ENCODE results near the gene BPGM.

Gene BPGM

DNA sequence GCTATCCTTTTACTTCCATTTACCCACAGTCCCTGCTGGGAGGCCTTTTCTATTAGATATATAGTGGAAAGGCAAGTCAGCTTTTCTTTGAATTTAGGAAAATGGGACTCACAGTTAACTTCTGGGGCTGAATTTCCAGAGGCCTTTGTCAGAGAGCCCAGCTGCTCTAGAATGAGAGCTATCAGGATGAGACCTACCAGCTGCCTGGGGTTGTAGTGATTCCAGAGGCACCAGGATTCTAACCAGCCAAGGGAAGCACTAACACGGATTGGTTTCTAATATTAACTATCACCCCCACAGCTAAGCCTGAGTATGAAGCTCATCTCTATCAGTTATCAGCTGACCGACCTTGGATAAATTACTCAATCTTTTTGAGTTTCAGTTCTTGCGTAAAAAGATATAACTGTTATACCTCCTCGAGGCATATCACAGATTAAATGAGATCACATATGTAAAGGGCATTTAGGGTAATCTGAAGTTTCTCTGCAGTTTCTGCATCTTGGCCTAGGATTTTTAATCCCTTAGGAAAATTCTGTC is 76.2 kb downstream of the BPGM start:
- H3K4me3 ChIP-seq (replicated peaks; ENCODE audit: low read depth, low read length) = no peak overlapping the region
- DNase-seq (ENCODE audit: extremely low read depth, low read depth) = no peak
- TF ChIP-seq, protein P1, sequence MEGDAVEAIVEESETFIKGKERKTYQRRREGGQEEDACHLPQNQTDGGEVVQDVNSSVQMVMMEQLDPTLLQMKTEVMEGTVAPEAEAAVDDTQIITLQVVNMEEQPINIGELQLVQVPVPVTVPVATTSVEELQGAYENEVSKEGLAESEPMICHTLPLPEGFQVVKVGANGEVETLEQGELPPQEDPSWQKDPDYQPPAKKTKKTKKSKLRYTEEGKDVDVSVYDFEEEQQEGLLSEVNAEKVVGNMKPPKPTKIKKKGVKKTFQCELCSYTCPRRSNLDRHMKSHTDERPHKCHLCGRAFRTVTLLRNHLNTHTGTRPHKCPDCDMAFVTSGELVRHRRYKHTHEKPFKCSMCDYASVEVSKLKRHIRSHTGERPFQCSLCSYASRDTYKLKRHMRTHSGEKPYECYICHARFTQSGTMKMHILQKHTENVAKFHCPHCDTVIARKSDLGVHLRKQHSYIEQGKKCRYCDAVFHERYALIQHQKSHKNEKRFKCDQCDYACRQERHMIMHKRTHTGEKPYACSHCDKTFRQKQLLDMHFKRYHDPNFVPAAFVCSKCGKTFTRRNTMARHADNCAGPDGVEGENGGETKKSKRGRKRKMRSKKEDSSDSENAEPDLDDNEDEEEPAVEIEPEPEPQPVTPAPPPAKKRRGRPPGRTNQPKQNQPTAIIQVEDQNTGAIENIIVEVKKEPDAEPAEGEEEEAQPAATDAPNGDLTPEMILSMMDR (IDR thresholded peaks at IDR 0.05; ENCODE audit: low read depth, low read length, missing control alignments) = no peak

DNA sequence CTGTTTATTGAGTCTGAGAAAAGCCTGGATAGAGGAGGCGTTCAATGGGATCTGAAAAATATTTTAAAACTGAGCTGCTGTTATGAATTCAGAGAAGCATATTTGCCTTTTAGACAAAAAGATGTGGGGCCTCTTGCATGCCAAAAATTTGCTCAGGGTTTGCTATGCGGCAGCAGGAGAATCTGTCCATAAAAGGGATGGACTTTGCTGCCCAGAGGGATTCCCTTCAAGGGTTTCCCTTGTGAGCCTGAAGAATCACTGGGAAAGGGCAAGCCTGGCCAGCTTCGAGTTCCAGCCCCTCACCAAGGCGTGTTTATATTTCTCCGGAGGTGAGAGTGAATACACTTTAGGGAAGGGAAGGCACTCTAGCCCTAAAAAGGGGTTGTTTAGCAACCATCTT is 77.2 kb downstream of the BPGM start:
- TF ChIP-seq, protein P1 (IDR thresholded peaks at IDR 0.05; ENCODE audit: low read depth, low read length, missing control alignments) = no peak
- no peak overlapping the region for H3K4me3 ChIP-seq (replicated peaks; ENCODE audit: low read depth, low read length)
- no peak for DNase-seq (ENCODE audit: extremely low read depth, low read depth)

DNA sequence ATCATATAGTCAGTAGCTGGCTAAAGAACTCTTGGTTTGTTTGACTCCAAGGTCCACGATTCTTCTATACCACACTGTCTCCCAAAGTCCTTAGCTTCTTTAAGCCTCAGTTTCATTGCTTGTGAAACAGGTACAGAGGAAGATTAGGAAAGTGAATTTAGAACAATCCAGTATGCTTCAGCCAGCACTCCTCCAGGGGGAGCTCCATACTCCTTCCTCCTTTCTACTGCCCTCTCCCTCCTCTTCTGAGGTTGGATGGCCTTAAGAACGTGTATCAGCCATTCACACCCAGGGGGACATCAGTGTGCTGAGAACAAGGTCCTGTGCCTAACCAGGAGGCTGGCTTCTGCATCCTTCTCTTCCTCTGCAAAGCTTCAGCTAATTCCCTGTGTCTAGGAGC is 78.0 kb downstream of the BPGM start:
- TF ChIP-seq, protein P1 (IDR thresholded peaks at IDR 0.05; ENCODE audit: low read depth, low read length, missing control alignments) = peak; percentile 73
- DNase-seq (ENCODE audit: extremely low read depth, low read depth) = no peak
- H3K4me3 ChIP-seq (replicated peaks; ENCODE audit: low read depth, low read length) = no peak overlapping the region

DNA sequence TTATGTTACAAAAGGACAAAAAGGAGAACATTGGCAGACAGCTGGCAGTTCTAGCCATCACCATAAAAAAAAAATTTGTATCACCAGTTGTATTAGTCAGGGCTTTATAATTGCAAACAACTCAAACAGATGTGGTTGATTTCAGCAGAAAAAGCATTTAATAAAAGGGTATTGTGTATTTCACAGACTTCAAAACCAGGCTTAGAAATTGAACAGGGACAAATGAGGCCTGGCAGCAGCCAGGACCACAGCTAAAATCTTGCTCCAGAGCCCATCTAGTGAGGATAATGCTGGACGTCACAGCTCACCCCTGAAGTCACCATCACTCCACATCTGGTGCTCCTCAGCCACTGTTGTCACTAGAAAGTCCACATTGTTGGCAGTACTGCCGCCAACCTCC is 79.9 kb downstream of the BPGM start:
- H3K4me3 ChIP-seq (replicated peaks; ENCODE audit: low read depth, low read length) = no peak overlapping the region
- TF ChIP-seq, protein P1 (IDR thresholded peaks at IDR 0.05; ENCODE audit: low read depth, low read length, missing control alignments) = no peak
- no peak for DNase-seq (ENCODE audit: extremely low read depth, low read depth)

DNA sequence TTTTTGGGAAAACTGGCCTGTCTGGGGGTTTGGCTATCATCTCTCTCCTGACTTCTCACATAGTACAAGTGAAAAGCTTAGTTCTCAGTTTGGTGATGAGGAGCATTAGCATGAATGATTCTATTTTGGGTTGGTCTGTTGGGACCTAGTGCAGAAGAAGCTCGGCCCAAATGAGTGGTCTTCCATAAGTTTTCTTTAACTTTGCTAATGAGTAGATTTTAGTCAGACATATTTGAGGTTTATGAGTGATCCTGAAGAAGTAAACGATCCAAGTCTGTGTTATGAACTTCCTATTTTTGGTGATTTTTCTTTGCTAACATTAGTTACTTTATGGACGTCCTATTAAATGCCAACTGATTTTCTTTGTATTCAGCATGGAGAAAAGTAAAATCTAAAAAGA is 81.1 kb downstream of the BPGM start:
- no peak overlapping the region for H3K4me3 ChIP-seq (replicated peaks; ENCODE audit: low read depth, low read length)
- DNase-seq (ENCODE audit: extremely low read depth, low read depth) = no peak
- TF ChIP-seq, protein P1 (IDR thresholded peaks at IDR 0.05; ENCODE audit: low read depth, low read length, missing control alignments) = no peak
